CD4-positive, alpha-beta T cell treated with Interleukin-15 for 4 hours (primary cell): ENCODE data around the gene ZNF627.
"Not testable (repeated sequence)": the region's sequence is repeated elsewhere in the genome, so short reads cannot be mapped to it uniquely, and the experiment has no call there.

Experiments
- DNase-seq: peaks from one replicate; pipeline ENCODE4 v3.0.0-alpha.2; 2020; ENCODE audit warnings: low spot score

Gene ZNF627

DNA sequence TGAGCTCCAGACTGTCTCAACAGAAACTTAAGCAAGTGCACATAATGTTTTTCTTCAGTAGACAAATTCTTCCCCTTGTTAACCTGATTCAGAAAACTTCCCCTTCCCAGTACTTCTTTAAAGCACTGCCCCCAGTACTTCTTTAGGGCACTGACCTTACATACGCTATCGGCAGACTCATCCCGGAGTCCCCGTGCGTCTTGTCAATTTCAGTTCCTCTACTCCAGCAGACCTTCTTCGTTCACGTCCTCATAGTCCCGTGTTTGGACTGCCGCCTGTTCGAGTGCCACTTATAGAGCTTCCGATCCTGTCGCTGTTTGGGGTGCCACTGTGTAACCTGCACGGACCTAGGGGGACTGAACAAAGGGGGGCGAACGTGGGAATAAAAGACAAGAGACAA lies 29.0 kb downstream of the ZNF627 start:
- DNase-seq = no peak

- DNase-seq = no peak
These were observed 35.9 kb downstream of the ZNF627 start for GRCh38 chr19:11633223-11633622.

GRCh38 chr19:11634018-11634662 lies 36.9 kb downstream of the ZNF627 start:
- DNase-seq = not testable (repeated sequence)

GRCh38 chr19:11639245-11639601 lies 41.9 kb downstream of the ZNF627 start:
- no peak for DNase-seq

DNA sequence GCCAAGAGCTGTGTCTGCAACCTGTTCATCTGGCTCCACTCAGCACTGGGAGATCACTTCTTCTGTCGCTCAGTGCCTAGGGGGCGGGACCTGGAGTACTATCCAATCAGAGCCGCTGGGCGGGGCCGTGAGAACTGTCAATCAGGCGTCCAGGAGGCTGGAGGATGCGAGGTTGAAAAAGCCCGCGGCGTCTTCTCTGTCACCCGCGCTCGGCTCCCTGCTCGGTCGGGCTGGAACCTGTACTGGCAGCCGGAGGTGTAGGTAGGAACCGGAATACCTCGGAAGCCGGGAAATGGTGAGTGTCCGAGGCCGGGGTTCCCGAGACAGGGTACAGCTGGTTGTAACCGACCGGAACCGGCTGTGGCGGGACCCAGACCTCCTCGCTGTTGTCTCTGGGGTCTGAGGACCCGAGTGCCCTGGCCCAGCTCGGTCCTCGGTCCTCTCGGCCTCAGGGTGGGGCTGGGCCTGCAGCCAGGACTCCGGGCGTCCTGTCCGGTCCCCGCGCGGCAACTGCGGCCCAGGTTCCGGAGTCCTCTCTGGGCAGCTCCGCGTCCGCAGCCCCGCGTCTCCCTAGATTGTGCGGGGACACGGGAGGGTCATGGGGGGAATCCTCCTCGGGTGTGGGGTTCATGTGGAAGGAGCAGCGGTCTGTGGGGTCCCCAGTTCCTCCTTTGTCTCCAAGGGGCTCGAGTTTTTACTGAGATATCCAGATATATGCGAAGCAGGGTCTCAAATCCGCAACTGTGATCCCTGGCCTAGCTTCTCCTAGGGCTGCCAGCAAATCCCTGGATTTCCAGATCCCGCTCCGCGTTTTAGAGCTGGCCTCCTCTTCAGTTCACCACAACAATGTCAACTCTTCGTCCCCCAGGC lies 42.6 kb downstream of the ZNF627 start:
- DNase-seq = peak; percentile 73

DNA sequence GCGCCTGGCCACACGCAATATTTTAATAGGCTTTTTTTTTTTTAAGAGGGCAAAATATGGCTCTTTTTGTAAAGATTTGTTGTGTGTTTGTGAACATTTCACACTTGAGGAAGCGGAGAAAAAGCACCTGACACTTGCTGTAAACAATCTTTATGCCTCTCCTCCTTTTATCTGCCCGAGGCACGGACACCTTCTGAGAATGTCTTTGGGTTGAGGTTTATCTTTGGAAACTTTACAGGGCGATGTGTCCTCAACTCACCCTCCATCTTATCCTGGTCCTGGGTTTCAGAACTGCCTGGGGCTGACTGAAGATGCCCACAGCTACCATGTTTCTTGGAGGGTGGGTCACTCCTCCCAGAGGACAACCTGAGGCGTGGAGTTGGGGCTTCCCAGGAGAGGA lies 44.0 kb downstream of the ZNF627 start:
- no peak for DNase-seq

- no peak for DNase-seq
These were observed 45.6 kb downstream of the ZNF627 start for GRCh38 chr19:11642902-11643301.

GRCh38 chr19:11649941-11650340 lies 52.7 kb downstream of the ZNF627 start:
- no peak for DNase-seq

GRCh38 chr19:11651062-11651461 lies 53.8 kb downstream of the ZNF627 start:
- DNase-seq = no peak

- no peak for DNase-seq
These were observed 54.8 kb downstream of the ZNF627 start for GRCh38 chr19:11652056-11652455.

DNA sequence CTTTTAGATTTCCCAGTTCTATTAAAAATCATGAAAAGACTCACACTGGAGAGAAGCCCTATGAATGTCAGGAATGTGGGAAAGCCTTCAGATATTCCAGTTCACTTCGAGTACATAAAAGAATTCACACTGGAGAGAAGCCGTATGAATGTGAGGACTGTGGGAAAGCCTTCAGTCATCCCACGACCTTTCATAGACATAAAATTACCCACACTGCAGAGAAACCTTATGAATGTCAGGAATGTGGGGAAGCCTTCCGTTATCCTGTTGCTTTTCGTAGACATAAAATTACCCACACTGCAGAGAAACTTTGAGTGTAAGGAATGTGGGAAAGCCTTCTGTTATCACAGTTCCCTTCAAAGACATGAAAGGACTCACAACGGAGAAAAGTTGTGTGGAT lies 55.2 kb downstream of the ZNF627 start:
- no peak for DNase-seq

DNA sequence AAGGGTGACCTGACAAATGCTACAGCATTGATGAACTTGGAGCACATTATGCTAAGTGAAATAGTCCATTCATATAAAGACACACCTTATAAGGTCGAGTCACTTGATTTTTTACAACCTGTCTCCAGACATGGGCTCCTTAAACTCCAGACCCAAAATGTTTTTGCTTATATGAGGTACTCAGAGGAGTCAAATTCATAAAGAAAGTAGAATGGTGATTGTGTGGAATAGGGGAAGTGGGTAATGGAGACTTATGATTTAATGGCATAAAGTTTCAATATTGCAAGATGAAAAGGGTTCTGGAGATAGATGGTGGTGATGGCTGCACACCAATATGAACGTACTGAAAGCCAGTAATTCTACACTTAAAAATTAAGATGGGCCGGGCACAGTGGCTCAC lies 59.3 kb downstream of the ZNF627 start:
- DNase-seq = no peak

GRCh38 chr19:11657307-11657706 lies 60.0 kb downstream of the ZNF627 start:
- no peak for DNase-seq

DNA sequence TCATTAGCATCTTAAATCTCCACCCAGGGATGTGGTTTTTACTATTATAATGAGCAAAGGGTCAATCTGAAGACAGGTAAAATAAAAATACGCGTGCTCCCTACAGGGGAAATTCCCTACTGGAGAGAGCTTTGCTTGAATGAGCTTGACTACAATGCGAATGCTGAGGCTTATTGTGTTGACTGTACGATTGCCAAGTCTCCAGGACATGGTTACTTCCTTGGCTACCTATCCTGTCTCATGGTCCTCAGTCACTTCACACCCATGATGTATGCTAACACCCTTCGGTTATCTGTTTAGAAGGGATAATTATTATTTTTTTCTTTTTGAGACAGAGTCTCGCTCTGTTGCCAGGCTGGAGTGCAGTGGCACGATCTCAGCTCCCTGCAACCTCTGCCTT lies 61.7 kb downstream of the ZNF627 start:
- no peak for DNase-seq

DNA sequence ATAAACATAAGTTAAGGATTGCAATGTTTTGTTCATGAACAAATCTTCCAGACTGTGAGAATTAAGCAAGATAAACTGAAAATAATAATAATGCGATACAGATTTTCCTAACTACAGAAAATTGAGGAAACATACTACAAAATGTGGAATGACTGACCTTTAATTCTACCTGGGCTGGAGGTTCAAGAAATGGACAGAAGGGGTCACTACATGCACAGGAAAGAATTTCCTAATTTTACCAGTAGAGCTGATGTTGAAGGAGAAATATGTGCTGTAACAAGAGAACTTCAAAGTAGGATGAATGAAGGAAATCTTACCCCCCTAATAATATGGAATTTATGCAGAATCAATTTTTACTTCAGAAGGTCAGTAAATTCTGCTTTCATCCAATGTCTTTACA lies 62.3 kb downstream of the ZNF627 start:
- no peak for DNase-seq

DNA sequence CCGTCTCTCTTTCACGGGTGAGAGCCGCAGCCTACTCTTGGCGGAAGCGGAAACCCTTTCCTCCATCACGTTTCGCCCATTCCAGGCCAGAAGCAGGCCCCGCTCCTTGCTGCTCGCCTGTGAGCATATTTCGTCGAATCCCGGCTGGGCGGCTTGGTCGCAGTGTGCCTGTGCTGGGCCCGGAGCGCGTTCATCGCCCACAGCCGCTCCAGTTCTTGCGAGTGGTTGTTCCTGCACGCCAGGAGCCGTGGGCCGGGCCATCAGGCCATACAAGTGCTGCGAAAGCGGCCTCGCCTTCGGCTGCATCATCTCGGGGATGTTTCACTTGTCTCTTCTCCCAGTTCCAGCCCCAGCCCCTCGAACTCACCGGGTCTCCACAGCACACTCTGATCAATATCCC lies 65.0 kb downstream of the ZNF627 start:
- DNase-seq = no peak

- no peak for DNase-seq
These were observed 65.9 kb downstream of the ZNF627 start for GRCh38 chr19:11663181-11663591.
